Suprapubic skin (tissue), 4 donors: Measurements from ENCODE around the gene UBQLN3.

Experiments used
- POLR2A ChIP-seq, 2 donors: fragments of 450-650 bp; IDR thresholded peaks; one replicate each; pipeline ENCODE4 v1.6.1; 2017; ENCODE audit warnings: antibody characterized with exemption in 2 of 2, mild to moderate bottlenecking in 2 of 2, moderate library complexity in 2 of 2
- POLR2AphosphoS5 ChIP-seq, 3 donors: sonication (generic); formaldehyde crosslinking; IDR thresholded peaks; one replicate each; pipeline ENCODE4 v1.6.1; 2017; ENCODE audit warnings: antibody characterized with exemption in 3 of 3
- TF ChIP-seq, protein P1 (sequence below), 2 donors: fragments of 200-600 bp in 1 of 2; fragments of 450-650 bp in 1 of 2; sonication (generic) in 1 of 2; IDR thresholded peaks; one replicate each; pipeline ENCODE4 v1.5.1; 2016 to 2019; ENCODE audit warnings: antibody characterized with exemption in 2 of 2, mild to moderate bottlenecking in 1 of 2, moderate library complexity in 1 of 2

DNA sequence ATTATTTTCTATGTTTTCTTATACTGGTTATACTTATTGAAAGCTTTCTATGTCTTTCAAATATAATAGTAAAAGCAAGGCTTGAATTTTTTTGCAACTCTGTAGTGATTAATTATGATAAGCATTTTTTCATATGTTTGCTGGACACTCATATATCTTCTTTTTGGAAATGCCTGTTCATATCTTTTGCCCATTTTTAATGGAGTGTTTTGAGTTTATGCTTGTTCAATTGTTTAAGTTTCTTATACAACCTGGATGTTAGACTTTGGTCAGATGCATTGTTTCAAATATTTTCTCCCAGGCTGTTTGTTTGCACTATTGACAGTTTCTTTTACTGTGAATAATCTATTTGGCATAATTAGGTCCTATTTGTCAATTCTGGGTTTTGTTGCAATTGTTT, 26.7 kb upstream of the UBQLN3 start:
- TF ChIP-seq POLR2A (IDR thresholded peaks at IDR 0.05) (no peak), POLR2AphosphoS5 (IDR thresholded peaks at IDR 0.05) (no peak)
- TF ChIP-seq, protein P1, sequence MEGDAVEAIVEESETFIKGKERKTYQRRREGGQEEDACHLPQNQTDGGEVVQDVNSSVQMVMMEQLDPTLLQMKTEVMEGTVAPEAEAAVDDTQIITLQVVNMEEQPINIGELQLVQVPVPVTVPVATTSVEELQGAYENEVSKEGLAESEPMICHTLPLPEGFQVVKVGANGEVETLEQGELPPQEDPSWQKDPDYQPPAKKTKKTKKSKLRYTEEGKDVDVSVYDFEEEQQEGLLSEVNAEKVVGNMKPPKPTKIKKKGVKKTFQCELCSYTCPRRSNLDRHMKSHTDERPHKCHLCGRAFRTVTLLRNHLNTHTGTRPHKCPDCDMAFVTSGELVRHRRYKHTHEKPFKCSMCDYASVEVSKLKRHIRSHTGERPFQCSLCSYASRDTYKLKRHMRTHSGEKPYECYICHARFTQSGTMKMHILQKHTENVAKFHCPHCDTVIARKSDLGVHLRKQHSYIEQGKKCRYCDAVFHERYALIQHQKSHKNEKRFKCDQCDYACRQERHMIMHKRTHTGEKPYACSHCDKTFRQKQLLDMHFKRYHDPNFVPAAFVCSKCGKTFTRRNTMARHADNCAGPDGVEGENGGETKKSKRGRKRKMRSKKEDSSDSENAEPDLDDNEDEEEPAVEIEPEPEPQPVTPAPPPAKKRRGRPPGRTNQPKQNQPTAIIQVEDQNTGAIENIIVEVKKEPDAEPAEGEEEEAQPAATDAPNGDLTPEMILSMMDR (IDR thresholded peaks at IDR 0.05), result no peak
